A673 (cell line): ENCODE data around the gene ARHGAP24.

Source experiments
- EZH2 ChIP-seq: fragments of 200-600 bp; sonication (generic); IDR thresholded peaks from 2 replicates; pipeline ENCODE4 v1.6.1; 2017; ENCODE audit warnings: borderline replicate concordance, low read depth, mild to moderate bottlenecking, mixed read lengths, antibody characterized with exemption, low read length; ENCODE audit not compliant: poor library complexity, severe bottlenecking
- TF ChIP-seq, protein P1 (sequence below): fragments of 300-800, 200-600 bp; sonication (generic); conservative IDR thresholded peaks from 2 replicates; pipeline ENCODE4 v1.5.1; 2017; ENCODE audit warnings: low read depth, mild to moderate bottlenecking, antibody characterized with exemption, low read length, moderate library complexity, mixed read lengths

DNA sequence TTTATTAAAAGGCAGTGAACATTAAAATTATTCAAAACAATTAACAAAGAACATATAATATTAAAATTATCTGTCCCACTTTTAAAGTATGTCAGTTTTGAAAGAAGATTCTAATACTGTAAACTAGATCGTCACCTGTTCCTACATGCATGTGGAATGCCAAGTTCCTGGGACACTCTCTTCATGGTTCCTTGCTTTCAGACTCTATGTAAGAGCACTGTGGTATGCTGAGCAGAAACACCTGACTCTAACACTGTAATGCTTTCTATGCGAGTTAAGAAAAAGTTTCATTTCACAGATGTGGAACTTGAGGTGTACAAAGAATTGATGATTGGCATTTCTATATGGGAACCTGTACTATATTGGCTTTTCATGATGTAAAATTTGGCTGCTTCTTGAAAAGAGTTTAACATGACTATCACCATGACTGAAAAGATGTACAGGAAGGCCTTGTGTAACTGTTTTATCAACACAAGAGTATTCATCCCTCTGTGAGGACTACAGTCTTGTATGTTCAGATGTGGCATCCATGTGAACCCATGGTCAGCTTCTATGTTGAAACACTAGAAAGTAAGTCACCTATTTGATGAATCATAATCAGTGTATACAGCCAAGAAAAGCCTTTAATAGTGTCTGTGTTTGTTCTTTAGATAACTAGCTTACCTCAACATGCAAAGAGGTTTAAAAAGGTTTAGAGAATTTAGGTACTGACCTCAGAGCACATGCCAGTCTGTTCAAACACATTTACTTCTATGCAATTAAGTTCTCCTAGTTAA, 354.5 kb downstream of the ARHGAP24 start:
- TF ChIP-seq, protein P1, sequence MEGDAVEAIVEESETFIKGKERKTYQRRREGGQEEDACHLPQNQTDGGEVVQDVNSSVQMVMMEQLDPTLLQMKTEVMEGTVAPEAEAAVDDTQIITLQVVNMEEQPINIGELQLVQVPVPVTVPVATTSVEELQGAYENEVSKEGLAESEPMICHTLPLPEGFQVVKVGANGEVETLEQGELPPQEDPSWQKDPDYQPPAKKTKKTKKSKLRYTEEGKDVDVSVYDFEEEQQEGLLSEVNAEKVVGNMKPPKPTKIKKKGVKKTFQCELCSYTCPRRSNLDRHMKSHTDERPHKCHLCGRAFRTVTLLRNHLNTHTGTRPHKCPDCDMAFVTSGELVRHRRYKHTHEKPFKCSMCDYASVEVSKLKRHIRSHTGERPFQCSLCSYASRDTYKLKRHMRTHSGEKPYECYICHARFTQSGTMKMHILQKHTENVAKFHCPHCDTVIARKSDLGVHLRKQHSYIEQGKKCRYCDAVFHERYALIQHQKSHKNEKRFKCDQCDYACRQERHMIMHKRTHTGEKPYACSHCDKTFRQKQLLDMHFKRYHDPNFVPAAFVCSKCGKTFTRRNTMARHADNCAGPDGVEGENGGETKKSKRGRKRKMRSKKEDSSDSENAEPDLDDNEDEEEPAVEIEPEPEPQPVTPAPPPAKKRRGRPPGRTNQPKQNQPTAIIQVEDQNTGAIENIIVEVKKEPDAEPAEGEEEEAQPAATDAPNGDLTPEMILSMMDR: no peak
- TF ChIP-seq EZH2: no peak
